SH-SY5Y (cell line): ENCODE results near the gene HOXA10.

Experiments used
- GATA2 ChIP-seq: IDR thresholded peaks from 2 replicates; pipeline ENCODE4 v1.6.1; 2011; ENCODE audit warnings: mild to moderate bottlenecking, low read depth, low read length
- GATA3 ChIP-seq: IDR thresholded peaks from 2 replicates; pipeline ENCODE4 v1.6.1; 2011; ENCODE audit warnings: low read depth, mild to moderate bottlenecking, low read length, moderate library complexity

Gene HOXA10

GRCh38 chr7:27164367-27165088 is 9.6 kb downstream of the HOXA10 start:
- TF ChIP-seq GATA2 (no peak), GATA3 (no peak)

GRCh38 chr7:27164045-27164366 is 10.1 kb downstream of the HOXA10 start:
- TF ChIP-seq GATA2 (no peak), GATA3 (no peak)

- TF ChIP-seq GATA3 (no peak), GATA2 (no peak)
These were observed 10.7 kb downstream of the HOXA10 start for GRCh38 chr7:27163288-27164044.

GRCh38 chr7:27162561-27163287 is 11.4 kb downstream of the HOXA10 start:
- TF ChIP-seq GATA2, result no peak
- no peak for TF ChIP-seq GATA3

GRCh38 chr7:27161721-27162560 is 12.2 kb downstream of the HOXA10 start:
- no peak for TF ChIP-seq GATA2

- TF ChIP-seq GATA2 (no peak), GATA3 (no peak)
These were observed 12.9 kb downstream of the HOXA10 start for GRCh38 chr7:27161214-27161720.

- no peak for TF ChIP-seq GATA2
- TF ChIP-seq GATA3, result no peak
These were observed 13.4 kb downstream of the HOXA10 start for GRCh38 chr7:27160546-27161213.

DNA sequence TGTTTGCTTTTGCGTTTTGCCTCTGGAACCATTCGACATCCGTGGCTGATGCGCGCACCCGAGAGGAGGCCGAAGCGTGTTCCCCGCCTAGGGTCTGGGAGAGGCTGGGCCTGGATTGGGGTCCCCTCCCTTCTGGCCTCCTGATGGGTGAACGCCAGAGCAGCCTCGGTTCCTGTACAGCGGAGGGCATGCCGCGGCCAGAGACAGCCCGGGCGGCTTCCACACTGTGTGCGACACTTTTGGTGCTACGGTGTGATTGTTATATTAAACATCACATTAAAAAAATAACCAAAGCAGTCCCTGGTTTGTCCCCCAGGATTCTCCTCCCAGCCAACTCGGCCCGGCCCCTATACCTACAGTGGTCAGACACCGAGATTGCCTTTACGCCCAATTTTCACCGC is 14.0 kb downstream of the HOXA10 start:
- TF ChIP-seq GATA2 (no peak), GATA3 (no peak)

DNA sequence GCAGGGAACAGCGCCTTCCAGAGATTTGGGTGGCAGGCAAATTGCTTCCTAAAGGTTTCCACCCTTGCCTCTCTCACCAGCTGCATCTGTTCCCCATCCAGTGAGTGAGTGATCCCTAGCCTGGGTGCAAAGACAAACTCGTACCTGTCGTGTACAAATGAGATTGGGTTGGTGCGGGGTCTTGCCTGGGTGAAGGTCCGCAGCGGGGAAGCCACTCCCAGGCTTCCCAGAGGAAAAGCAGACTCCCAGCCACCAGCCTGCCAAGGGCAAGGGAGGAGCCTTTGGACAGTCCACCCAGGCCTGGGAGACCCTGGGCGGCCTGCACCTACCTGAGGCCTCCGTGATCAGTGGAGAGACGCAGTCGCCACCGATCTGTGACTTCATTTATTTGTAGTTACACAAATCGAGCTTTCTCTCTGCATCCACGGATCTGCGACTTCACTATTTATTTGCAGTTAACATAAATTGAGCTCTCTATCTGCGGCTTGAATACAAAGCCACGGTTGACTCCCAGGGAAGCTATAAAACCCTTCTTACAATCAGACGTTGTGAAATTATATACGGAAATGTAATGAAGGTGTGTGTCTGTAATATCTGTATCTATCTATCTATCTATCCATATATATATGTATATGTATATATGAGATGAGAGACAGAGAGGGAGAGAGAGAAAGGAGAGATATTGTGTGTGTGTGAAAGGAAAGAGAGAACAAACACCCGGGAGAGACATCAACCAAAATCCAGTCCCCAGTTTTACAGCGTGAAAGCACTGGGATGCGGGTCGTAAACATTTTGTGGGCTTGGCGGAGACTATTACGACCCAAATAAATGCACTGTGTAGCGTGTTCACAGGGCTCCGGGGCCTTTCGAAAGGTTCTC is 14.6 kb downstream of the HOXA10 start:
- TF ChIP-seq GATA3 (no peak), GATA2 (no peak)

DNA sequence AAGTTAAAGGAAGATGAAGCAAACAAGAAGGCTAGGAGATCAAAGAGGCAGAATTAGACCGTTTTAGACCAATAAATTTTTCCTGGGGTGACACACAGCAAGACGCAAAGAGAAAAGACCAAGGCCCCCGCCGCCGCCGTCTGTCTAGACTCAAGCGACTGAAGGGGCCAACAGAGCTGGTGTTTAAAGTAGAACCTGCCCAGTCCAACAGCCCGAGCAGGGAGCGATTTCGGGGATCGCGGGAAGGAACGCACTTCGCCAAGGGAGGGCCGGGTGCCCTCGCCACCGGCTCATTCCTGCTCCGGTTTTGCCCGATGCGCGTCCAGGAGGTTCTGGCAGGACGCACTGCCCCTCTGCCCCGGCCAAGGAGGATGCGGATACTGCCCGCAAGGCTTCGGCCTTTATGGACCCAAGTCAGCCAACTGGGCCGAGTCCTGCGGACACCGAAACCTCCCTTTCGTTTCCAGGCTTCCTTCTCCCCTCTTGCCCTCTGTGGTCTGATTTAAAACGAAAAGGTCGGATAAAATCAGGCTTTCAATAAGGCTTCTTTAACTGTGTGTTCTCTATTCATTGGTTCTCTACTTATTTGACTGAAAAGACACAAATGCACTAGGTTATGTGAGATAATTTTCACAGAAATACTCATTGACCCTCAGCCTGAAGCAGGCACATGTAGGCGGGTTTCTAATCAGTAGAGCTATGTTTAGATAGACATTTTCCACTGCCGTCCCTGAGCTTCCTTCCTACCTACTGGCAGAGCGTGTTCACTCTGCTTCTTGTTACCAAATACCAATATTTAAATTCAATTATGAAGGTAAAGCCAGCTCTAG is 15.5 kb downstream of the HOXA10 start:
- TF ChIP-seq GATA3, result no peak
- no peak for TF ChIP-seq GATA2

GRCh38 chr7:27157702-27158431 is 16.3 kb downstream of the HOXA10 start:
- TF ChIP-seq GATA3 (no peak), GATA2 (no peak)

- no peak for TF ChIP-seq GATA2
- no peak for TF ChIP-seq GATA3
These were observed 17.0 kb downstream of the HOXA10 start for GRCh38 chr7:27156916-27157701.
